ENCODE data around the gene ZHX3.

Gene ZHX3

GRCh38 chr20:41363601-41364000 is 46.1 kb upstream of the ZHX3 start:
- peaks cover 3% of the 10 kb centered on the region for H3K79me1 ChIP-seq (ENCODE audit: low read depth, low read length)
- H3K27me3 ChIP-seq (ENCODE audit: control insufficient read depth in 3 of 3, insufficient read depth in 3 of 3, low read depth in 1 of 3, low read length in 3 of 3), result peaks cover 6 to 40% (median 28%) of the 10 kb centered on the region in 3 experiments
- H2BK15ac ChIP-seq (ENCODE audit: low read length), result no peak overlapping the region
- H2BK12ac ChIP-seq (ENCODE audit: low read length), result no peak overlapping the region
- H4K8ac ChIP-seq (ENCODE audit: low read depth, low read length), result no peak overlapping the region
- no peak overlapping the region for H3K9ac ChIP-seq (ENCODE audit: low read depth, low read length, poor library complexity)
- H2AFZ ChIP-seq (ENCODE audit: low read length), result no peak overlapping the region
- peaks cover 0 to 2% of the 10 kb centered on the region in 2 donors for H3K4me1 ChIP-seq (ENCODE audit: control insufficient read depth in 2 of 2, insufficient read depth in 1 of 2, low read depth in 1 of 2, low read length in 2 of 2)
- H2AK5ac ChIP-seq (ENCODE audit: low read depth, low read length), result no peak overlapping the region
- no peak overlapping the region for H2BK120ac ChIP-seq (ENCODE audit: low read depth, low read length)
- no peak overlapping the region for H2BK5ac ChIP-seq (ENCODE audit: low read length)
- H3K23ac ChIP-seq (ENCODE audit: low read depth, low read length, poor library complexity), result no peak overlapping the region
- no peak overlapping the region for H4K91ac ChIP-seq (ENCODE audit: low read depth, low read length, poor library complexity)
- no peak overlapping the region for H3K4me2 ChIP-seq (ENCODE audit: insufficient read depth, low read length, poor library complexity, severe bottlenecking)
- WGBS, 2 donors (ENCODE audit: extremely low coverage in 2 of 2, insufficient read length in 2 of 2, insufficient replicate concordance in 1 of 2), result no CpG with 5 or more reads among the region's 7 CpGs
- H3K9me3 ChIP-seq (replicated peaks in 1 of 2; ENCODE audit: control insufficient read depth in 2 of 2, insufficient read depth in 1 of 2, low read depth in 1 of 2, low read length in 2 of 2), result peaks cover 0 to 2% of the 10 kb centered on the region in 2 donors
- peaks cover 4 to 5% of the 10 kb centered on the region in 2 donors for H3K36me3 ChIP-seq (replicated peaks in 1 of 2; ENCODE audit: control insufficient read depth in 2 of 2, insufficient read depth in 2 of 2, low read length in 2 of 2)
- no peak for DNase-seq (ENCODE audit: low spot score)
- peak overlapping the region in 1 of 2 donors; percentile 13 for H3K4me3 ChIP-seq (ENCODE audit: low read length in 2 of 2)
- no peak overlapping the region for H3K27ac ChIP-seq (replicated peaks; ENCODE audit: low read length)
- peak overlapping the region; percentile 19 for H3K18ac ChIP-seq (ENCODE audit: low read length)
- no peak overlapping the region for H3K4ac ChIP-seq (ENCODE audit: low read length)
- no peak overlapping the region for H3K14ac ChIP-seq (ENCODE audit: low read length)

DNA sequence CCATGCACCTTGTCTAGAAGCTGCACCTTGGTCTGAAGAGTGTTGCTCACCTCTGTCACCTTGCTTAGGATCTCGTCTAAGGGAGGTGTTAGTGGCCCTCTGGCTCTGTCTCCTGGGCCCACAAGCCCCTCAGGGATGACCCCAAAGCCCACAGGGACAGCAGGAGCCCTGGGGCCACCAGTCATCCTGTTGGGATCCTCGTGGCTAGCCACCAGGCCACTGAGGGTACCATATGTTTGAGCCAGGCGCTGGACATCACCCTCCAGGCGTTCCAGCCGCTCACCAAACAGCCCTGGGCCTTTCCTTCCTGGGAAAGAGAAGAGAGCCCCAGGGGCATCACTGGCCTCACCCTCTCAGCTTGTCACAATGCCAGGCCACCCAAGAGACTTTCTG is 45.2 kb upstream of the ZHX3 start:
- Histone ChIP-seq H3K9ac (ENCODE audit: low read depth, low read length, poor library complexity) (no peak overlapping the region), H2BK120ac (ENCODE audit: low read depth, low read length) (no peak overlapping the region)

GRCh38 chr20:41361757-41362747 is 44.5 kb upstream of the ZHX3 start:
- Histone ChIP-seq H3K4me2 (ENCODE audit: insufficient read depth, low read length, poor library complexity, severe bottlenecking) (no peak overlapping the region), H3K27ac (replicated peaks; ENCODE audit: low read length) (no peak overlapping the region), H3K4me1 (ENCODE audit: control insufficient read depth in 2 of 2, insufficient read depth in 1 of 2, low read depth in 1 of 2, low read length in 2 of 2) (peaks cover 0 to 2% of the 10 kb centered on the region in 2 donors), H3K18ac (ENCODE audit: low read length) (peak overlapping the region; percentile 83), H2BK120ac (ENCODE audit: low read depth, low read length) (no peak overlapping the region), H3K79me1 (ENCODE audit: low read depth, low read length) (peaks cover 3% of the 10 kb centered on the region), H3K23ac (ENCODE audit: low read depth, low read length, poor library complexity) (peak overlapping the region; percentile 94), H2AFZ (ENCODE audit: low read length) (no peak overlapping the region), H3K9me3 (replicated peaks in 1 of 2; ENCODE audit: control insufficient read depth in 2 of 2, insufficient read depth in 1 of 2, low read depth in 1 of 2, low read length in 2 of 2) (peaks cover 0 to 2% of the 10 kb centered on the region in 2 donors), H3K36me3 (replicated peaks in 1 of 2; ENCODE audit: control insufficient read depth in 2 of 2, insufficient read depth in 2 of 2, low read length in 2 of 2) (peaks cover 4 to 5% of the 10 kb centered on the region in 2 donors), H4K91ac (ENCODE audit: low read depth, low read length, poor library complexity) (no peak overlapping the region), H3K14ac (ENCODE audit: low read length) (peak overlapping the region; percentile 47), H2BK12ac (ENCODE audit: low read length) (no peak overlapping the region), H4K8ac (ENCODE audit: low read depth, low read length) (peak overlapping the region; percentile 72), H2AK5ac (ENCODE audit: low read depth, low read length) (no peak overlapping the region), H3K4me3 (ENCODE audit: low read length in 2 of 2) (no peak overlapping the region), H3K4ac (ENCODE audit: low read length) (peak overlapping the region; percentile 17), H3K9ac (ENCODE audit: low read depth, low read length, poor library complexity) (no peak overlapping the region), H2BK5ac (ENCODE audit: low read length) (no peak overlapping the region), H2BK15ac (ENCODE audit: low read length) (no peak overlapping the region), H3K27me3 (ENCODE audit: control insufficient read depth in 3 of 3, insufficient read depth in 3 of 3, low read depth in 1 of 3, low read length in 3 of 3) (peaks cover 6 to 29% (median 17%) of the 10 kb centered on the region in 3 experiments)
- no CpG with 5 or more reads among the region's 45 CpGs for WGBS, 2 donors (ENCODE audit: extremely low coverage in 2 of 2, insufficient read length in 2 of 2, insufficient replicate concordance in 1 of 2)
- no peak for DNase-seq (ENCODE audit: low spot score)

More for the DNA sequence above, 45.2 kb upstream of the ZHX3 start:
- H4K8ac ChIP-seq (ENCODE audit: low read depth, low read length), result no peak overlapping the region
- no CpG with 5 or more reads among the region's 5 CpGs for WGBS, 2 donors (ENCODE audit: extremely low coverage in 2 of 2, insufficient read length in 2 of 2, insufficient replicate concordance in 1 of 2)
- H2BK12ac ChIP-seq (ENCODE audit: low read length), result no peak overlapping the region
- no peak overlapping the region for H3K4ac ChIP-seq (ENCODE audit: low read length)
- no peak overlapping the region for H3K4me3 ChIP-seq (ENCODE audit: low read length in 2 of 2)
- H3K9me3 ChIP-seq (replicated peaks in 1 of 2; ENCODE audit: control insufficient read depth in 2 of 2, insufficient read depth in 1 of 2, low read depth in 1 of 2, low read length in 2 of 2), result peaks cover 0 to 2% of the 10 kb centered on the region in 2 donors
- H3K18ac ChIP-seq (ENCODE audit: low read length), result no peak overlapping the region
- no peak overlapping the region for H2AK5ac ChIP-seq (ENCODE audit: low read depth, low read length)
- peak overlapping the region; percentile 66 for H3K23ac ChIP-seq (ENCODE audit: low read depth, low read length, poor library complexity)
- no peak overlapping the region for H2AFZ ChIP-seq (ENCODE audit: low read length)
- H3K14ac ChIP-seq (ENCODE audit: low read length), result no peak overlapping the region
- peaks cover 0 to 2% of the 10 kb centered on the region in 2 donors for H3K4me1 ChIP-seq (ENCODE audit: control insufficient read depth in 2 of 2, insufficient read depth in 1 of 2, low read depth in 1 of 2, low read length in 2 of 2)
- H3K27me3 ChIP-seq (ENCODE audit: control insufficient read depth in 3 of 3, insufficient read depth in 3 of 3, low read depth in 1 of 3, low read length in 3 of 3), result peaks cover 6 to 36% (median 24%) of the 10 kb centered on the region in 3 experiments
- no peak overlapping the region for H2BK5ac ChIP-seq (ENCODE audit: low read length)
- no peak overlapping the region for H3K27ac ChIP-seq (replicated peaks; ENCODE audit: low read length)
- H2BK15ac ChIP-seq (ENCODE audit: low read length), result no peak overlapping the region
- no peak for DNase-seq (ENCODE audit: low spot score)
- no peak overlapping the region for H3K4me2 ChIP-seq (ENCODE audit: insufficient read depth, low read length, poor library complexity, severe bottlenecking)
- H4K91ac ChIP-seq (ENCODE audit: low read depth, low read length, poor library complexity), result no peak overlapping the region
- H3K36me3 ChIP-seq (replicated peaks in 1 of 2; ENCODE audit: control insufficient read depth in 2 of 2, insufficient read depth in 2 of 2, low read length in 2 of 2), result peaks cover 4 to 5% of the 10 kb centered on the region in 2 donors
- peaks cover 3% of the 10 kb centered on the region for H3K79me1 ChIP-seq (ENCODE audit: low read depth, low read length)
